ENCODE results near the gene HDAC2.

Gene HDAC2

DNA sequence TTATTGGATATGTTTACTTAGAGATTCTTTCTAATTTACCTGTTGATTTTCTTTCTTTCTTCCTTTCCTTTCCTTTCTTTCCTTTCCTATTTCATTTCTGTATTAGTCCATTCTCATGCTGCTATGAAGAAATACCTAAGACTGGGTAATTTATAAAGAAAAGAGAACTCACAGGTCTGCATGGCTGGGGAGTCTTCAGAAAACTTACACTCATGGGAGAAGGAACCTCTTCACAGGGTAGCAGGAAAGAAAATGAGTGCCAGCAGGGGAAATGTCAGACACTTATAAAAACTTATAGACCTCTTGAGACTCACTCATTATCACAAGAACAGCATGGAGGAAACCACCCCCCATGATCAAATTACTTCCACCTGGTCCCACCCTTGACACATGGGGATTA lies 40.8 kb downstream of the HDAC2 start:
- H3K4me1 ChIP-seq (ENCODE audit: insufficient read depth, low read length) = no peaks in the 10 kb centered on the region
- H3K4me2 ChIP-seq (ENCODE audit: insufficient read depth, low read length) = no peak overlapping the region
- H3K4me3 ChIP-seq (ENCODE audit: low read depth in 1 of 2, low read length in 2 of 2) = no peak overlapping the region
- DNase-seq = no peak
- no peak for ATAC-seq (ENCODE audit: insufficient read depth, low read depth)
- peaks cover 24% of the 10 kb centered on the region for H3K36me3 ChIP-seq (ENCODE audit: insufficient read depth, low read length)
- no peak for TF ChIP-seq EZH2 (IDR thresholded peaks at IDR 0.05; ENCODE audit: borderline replicate concordance, low read depth, low read length, severe bottlenecking)
- TF ChIP-seq, protein P1, sequence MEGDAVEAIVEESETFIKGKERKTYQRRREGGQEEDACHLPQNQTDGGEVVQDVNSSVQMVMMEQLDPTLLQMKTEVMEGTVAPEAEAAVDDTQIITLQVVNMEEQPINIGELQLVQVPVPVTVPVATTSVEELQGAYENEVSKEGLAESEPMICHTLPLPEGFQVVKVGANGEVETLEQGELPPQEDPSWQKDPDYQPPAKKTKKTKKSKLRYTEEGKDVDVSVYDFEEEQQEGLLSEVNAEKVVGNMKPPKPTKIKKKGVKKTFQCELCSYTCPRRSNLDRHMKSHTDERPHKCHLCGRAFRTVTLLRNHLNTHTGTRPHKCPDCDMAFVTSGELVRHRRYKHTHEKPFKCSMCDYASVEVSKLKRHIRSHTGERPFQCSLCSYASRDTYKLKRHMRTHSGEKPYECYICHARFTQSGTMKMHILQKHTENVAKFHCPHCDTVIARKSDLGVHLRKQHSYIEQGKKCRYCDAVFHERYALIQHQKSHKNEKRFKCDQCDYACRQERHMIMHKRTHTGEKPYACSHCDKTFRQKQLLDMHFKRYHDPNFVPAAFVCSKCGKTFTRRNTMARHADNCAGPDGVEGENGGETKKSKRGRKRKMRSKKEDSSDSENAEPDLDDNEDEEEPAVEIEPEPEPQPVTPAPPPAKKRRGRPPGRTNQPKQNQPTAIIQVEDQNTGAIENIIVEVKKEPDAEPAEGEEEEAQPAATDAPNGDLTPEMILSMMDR (IDR thresholded peaks at IDR 0.05; ENCODE audit: borderline replicate concordance, extremely low read depth, low read length, poor library complexity, severe bottlenecking) = no peak
- H2AFZ ChIP-seq (ENCODE audit: low read depth, low read length) = no peak overlapping the region
- no peak overlapping the region for H3K9ac ChIP-seq (ENCODE audit: low read depth, low read length)
- H3K27me3 ChIP-seq (ENCODE audit: insufficient read depth, low read length, poor library complexity) = no peaks in the 10 kb centered on the region
- no peaks in the 10 kb centered on the region for H4K20me1 ChIP-seq (ENCODE audit: insufficient read depth, low read length)
- no peaks in the 10 kb centered on the region for H3K79me2 ChIP-seq (ENCODE audit: insufficient read depth, low read length)
- peaks cover 5% of the 10 kb centered on the region for H3K9me3 ChIP-seq (ENCODE audit: insufficient read depth, low read length, severe bottlenecking)
- no peak overlapping the region for H3K27ac ChIP-seq (ENCODE audit: low read length)

DNA sequence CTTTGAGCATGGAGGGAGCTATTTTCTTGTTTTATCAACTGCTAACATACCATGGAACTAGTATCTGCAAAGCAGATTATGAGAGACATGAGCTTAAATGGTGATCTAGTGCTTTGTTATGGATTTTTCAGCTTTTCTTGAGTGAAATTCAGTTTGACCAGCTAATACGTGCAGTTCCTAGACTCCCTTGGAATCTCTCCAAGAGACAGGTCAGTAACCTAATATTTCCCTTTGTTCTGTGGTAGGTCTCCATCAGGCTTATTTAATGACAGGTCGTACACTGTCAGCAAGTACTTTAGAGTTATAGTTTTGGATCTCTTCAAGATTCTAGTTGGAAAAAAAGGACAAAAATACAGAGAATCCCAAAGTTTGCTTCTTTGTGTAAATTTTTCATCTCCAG lies 43.9 kb downstream of the HDAC2 start:
- TF ChIP-seq, protein P1 (IDR thresholded peaks at IDR 0.05; ENCODE audit: borderline replicate concordance, extremely low read depth, low read length, poor library complexity, severe bottlenecking) = no peak
- TF ChIP-seq EZH2 (IDR thresholded peaks at IDR 0.05; ENCODE audit: borderline replicate concordance, low read depth, low read length, severe bottlenecking) = no peak
- Histone ChIP-seq H3K79me2 (ENCODE audit: insufficient read depth, low read length) (no peaks in the 10 kb centered on the region), H4K20me1 (ENCODE audit: insufficient read depth, low read length) (no peaks in the 10 kb centered on the region), H2AFZ (ENCODE audit: low read depth, low read length) (no peak overlapping the region), H3K27ac (ENCODE audit: low read length) (no peak overlapping the region), H3K9me3 (ENCODE audit: insufficient read depth, low read length, severe bottlenecking) (peaks cover 2% of the 10 kb centered on the region), H3K4me1 (ENCODE audit: insufficient read depth, low read length) (no peaks in the 10 kb centered on the region), H3K36me3 (ENCODE audit: insufficient read depth, low read length) (no peaks in the 10 kb centered on the region), H3K9ac (ENCODE audit: low read depth, low read length) (no peak overlapping the region), H3K27me3 (ENCODE audit: insufficient read depth, low read length, poor library complexity) (no peaks in the 10 kb centered on the region), H3K4me3 (ENCODE audit: low read depth in 1 of 2, low read length in 2 of 2) (no peak overlapping the region), H3K4me2 (ENCODE audit: insufficient read depth, low read length) (no peak overlapping the region)
- DNase-seq (no peak), ATAC-seq (ENCODE audit: insufficient read depth, low read depth) (no peak)

DNA sequence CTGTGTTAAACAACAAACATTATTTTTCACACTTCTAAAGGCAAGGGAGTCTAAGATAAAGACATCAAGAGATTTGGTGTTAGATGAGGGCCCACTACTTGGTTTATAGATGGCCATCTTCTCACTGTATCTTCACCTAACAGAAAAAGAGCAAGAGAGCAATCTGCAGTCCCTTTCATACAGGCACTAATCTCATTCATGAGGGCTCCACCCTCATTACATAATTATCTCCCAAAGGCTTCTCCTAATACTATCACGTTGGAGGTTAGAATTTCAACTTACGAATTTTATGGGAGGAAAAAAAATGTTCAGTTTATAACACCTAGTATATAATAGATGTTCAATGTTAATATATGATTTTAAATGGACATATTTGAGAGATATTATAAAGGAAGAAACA lies 45.6 kb downstream of the HDAC2 start:
- Histone ChIP-seq H3K36me3 (ENCODE audit: insufficient read depth, low read length) (no peaks in the 10 kb centered on the region), H3K4me2 (ENCODE audit: insufficient read depth, low read length) (no peak overlapping the region)
- TF ChIP-seq, protein P1 (IDR thresholded peaks at IDR 0.05; ENCODE audit: borderline replicate concordance, extremely low read depth, low read length, poor library complexity, severe bottlenecking) = no peak
- no peak for TF ChIP-seq EZH2 (IDR thresholded peaks at IDR 0.05; ENCODE audit: borderline replicate concordance, low read depth, low read length, severe bottlenecking)

DNA sequence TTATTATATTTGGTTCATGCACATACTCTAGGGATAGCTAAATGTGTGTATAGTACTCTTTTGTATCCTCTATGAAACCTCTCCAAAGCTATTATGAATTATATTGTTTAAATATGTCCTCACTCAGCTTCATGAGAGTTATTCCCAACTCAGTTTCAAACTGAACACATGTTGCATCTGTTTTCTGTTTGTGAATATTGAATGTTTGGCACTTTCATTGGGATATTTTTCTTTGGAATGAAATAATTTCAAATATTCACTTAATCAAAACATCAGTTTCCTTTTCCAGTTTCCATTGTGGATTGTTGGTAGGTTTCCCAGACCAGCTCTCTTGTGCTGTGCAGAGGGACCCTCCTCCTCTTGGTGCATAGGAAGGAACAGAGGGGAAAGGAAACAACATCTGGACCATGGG lies 46.6 kb downstream of the HDAC2 start:
- H3K79me2 ChIP-seq (ENCODE audit: insufficient read depth, low read length) = no peaks in the 10 kb centered on the region
- no peaks in the 10 kb centered on the region for H3K27me3 ChIP-seq (ENCODE audit: insufficient read depth, low read length, poor library complexity)
- peaks cover 8% of the 10 kb centered on the region for H3K4me1 ChIP-seq (ENCODE audit: insufficient read depth, low read length)
- no peaks in the 10 kb centered on the region for H3K9me3 ChIP-seq (ENCODE audit: insufficient read depth, low read length, severe bottlenecking)
- ATAC-seq (ENCODE audit: insufficient read depth, low read depth) = no peak
- no peak overlapping the region for H2AFZ ChIP-seq (ENCODE audit: low read depth, low read length)
- H3K27ac ChIP-seq (ENCODE audit: low read length) = no peak overlapping the region
- DNase-seq = no peak
- no peak overlapping the region for H3K4me3 ChIP-seq (ENCODE audit: low read depth in 1 of 2, low read length in 2 of 2)
- no peak overlapping the region for H3K9ac ChIP-seq (ENCODE audit: low read depth, low read length)
- no peaks in the 10 kb centered on the region for H3K36me3 ChIP-seq (ENCODE audit: insufficient read depth, low read length)
- no peak overlapping the region for H3K4me2 ChIP-seq (ENCODE audit: insufficient read depth, low read length)
- TF ChIP-seq, protein P1 (IDR thresholded peaks at IDR 0.05; ENCODE audit: borderline replicate concordance, extremely low read depth, low read length, poor library complexity, severe bottlenecking) = no peak
- no peak for TF ChIP-seq EZH2 (IDR thresholded peaks at IDR 0.05; ENCODE audit: borderline replicate concordance, low read depth, low read length, severe bottlenecking)
- H4K20me1 ChIP-seq (ENCODE audit: insufficient read depth, low read length) = no peaks in the 10 kb centered on the region

More for the DNA sequence above, 45.6 kb downstream of the HDAC2 start:
- Histone ChIP-seq H3K9me3 (ENCODE audit: insufficient read depth, low read length, severe bottlenecking) (no peaks in the 10 kb centered on the region), H2AFZ (ENCODE audit: low read depth, low read length) (no peak overlapping the region), H3K9ac (ENCODE audit: low read depth, low read length) (no peak overlapping the region), H3K79me2 (ENCODE audit: insufficient read depth, low read length) (no peaks in the 10 kb centered on the region), H3K27ac (ENCODE audit: low read length) (no peak overlapping the region), H4K20me1 (ENCODE audit: insufficient read depth, low read length) (no peaks in the 10 kb centered on the region), H3K4me1 (ENCODE audit: insufficient read depth, low read length) (peaks cover 8% of the 10 kb centered on the region), H3K4me3 (ENCODE audit: low read depth in 1 of 2, low read length in 2 of 2) (no peak overlapping the region), H3K27me3 (ENCODE audit: insufficient read depth, low read length, poor library complexity) (no peaks in the 10 kb centered on the region)
- ATAC-seq (ENCODE audit: insufficient read depth, low read depth) = no peak
- DNase-seq = no peak

Data from DND-41 (cell line).